KOPT-K1 (cell line): ENCODE results near the gene MSI2.

Experiments
- H3K27ac ChIP-seq: fragments of 200-600 bp; sonication (generic); 2 replicates; pipeline ENCODE4 v1.5.1; 2016; ENCODE audit warnings: antibody characterized with exemption, mild to moderate bottlenecking, low read depth, low read length; ENCODE audit not compliant: poor library complexity, severe bottlenecking
- H3K36me3 ChIP-seq: fragments of 200-600 bp; sonication (generic); 2 replicates; pipeline ENCODE4 v1.5.1; 2017; ENCODE audit warnings: antibody characterized with exemption, mild to moderate bottlenecking, low read length, moderate library complexity; ENCODE audit not compliant: insufficient read depth
- H3K9me3 ChIP-seq: fragments of 200-600 bp; sonication (generic); 2 replicates; pipeline ENCODE4 v1.5.1; 2017; ENCODE audit warnings: antibody characterized with exemption, low read length, mild to moderate bottlenecking; ENCODE audit not compliant: insufficient read depth, poor library complexity, severe bottlenecking

The MSI2 gene

GRCh38 chr17:57672971-57673370 lies 416.6 kb downstream of the MSI2 start:
- Histone ChIP-seq H3K36me3 (peaks cover 98% of the 10 kb centered on the region), H3K9me3 (no peaks in the 10 kb centered on the region), H3K27ac (peak overlapping the region; percentile 55)

- H3K27ac ChIP-seq: no peak overlapping the region
- no peaks in the 10 kb centered on the region for H3K9me3 ChIP-seq
- H3K36me3 ChIP-seq: peaks cover 98% of the 10 kb centered on the region
These were observed 418.6 kb downstream of the MSI2 start for GRCh38 chr17:57674894-57675293.

GRCh38 chr17:57675427-57676387 lies 419.4 kb downstream of the MSI2 start:
- H3K36me3 ChIP-seq: peaks cover 96% of the 10 kb centered on the region
- H3K27ac ChIP-seq: no peak overlapping the region
- H3K9me3 ChIP-seq: no peaks in the 10 kb centered on the region

GRCh38 chr17:57676543-57676942 lies 420.2 kb downstream of the MSI2 start:
- Histone ChIP-seq H3K36me3 (peaks cover 87% of the 10 kb centered on the region), H3K9me3 (no peaks in the 10 kb centered on the region), H3K27ac (no peak overlapping the region)

- no peak overlapping the region for H3K27ac ChIP-seq
- H3K36me3 ChIP-seq: peaks cover 80% of the 10 kb centered on the region
- no peaks in the 10 kb centered on the region for H3K9me3 ChIP-seq
These were observed 421.0 kb downstream of the MSI2 start for GRCh38 chr17:57677301-57677700.

- H3K9me3 ChIP-seq: no peaks in the 10 kb centered on the region
- H3K36me3 ChIP-seq: peaks cover 80% of the 10 kb centered on the region
- H3K27ac ChIP-seq: no peak overlapping the region
These were observed 421.5 kb downstream of the MSI2 start for GRCh38 chr17:57677858-57678257.

GRCh38 chr17:57678393-57678792 lies 422.1 kb downstream of the MSI2 start:
- H3K36me3 ChIP-seq: peaks cover 80% of the 10 kb centered on the region
- H3K9me3 ChIP-seq: no peaks in the 10 kb centered on the region
- no peak overlapping the region for H3K27ac ChIP-seq

GRCh38 chr17:57679356-57679755 lies 423.0 kb downstream of the MSI2 start:
- Histone ChIP-seq H3K36me3 (peaks cover 80% of the 10 kb centered on the region), H3K9me3 (no peaks in the 10 kb centered on the region), H3K27ac (no peak overlapping the region)

- Histone ChIP-seq H3K36me3 (peaks cover 79% of the 10 kb centered on the region), H3K9me3 (no peaks in the 10 kb centered on the region), H3K27ac (no peak overlapping the region)
These were observed 423.8 kb downstream of the MSI2 start for GRCh38 chr17:57679906-57680695.

- Histone ChIP-seq H3K9me3 (no peaks in the 10 kb centered on the region), H3K36me3 (peaks cover 59% of the 10 kb centered on the region), H3K27ac (no peak overlapping the region)
These were observed 426.4 kb downstream of the MSI2 start for GRCh38 chr17:57682701-57683100.

- no peak overlapping the region for H3K27ac ChIP-seq
- H3K9me3 ChIP-seq: no peaks in the 10 kb centered on the region
- H3K36me3 ChIP-seq: peaks cover 37% of the 10 kb centered on the region
These were observed 428.6 kb downstream of the MSI2 start for GRCh38 chr17:57684711-57685498.

- Histone ChIP-seq H3K27ac (no peak overlapping the region), H3K9me3 (no peaks in the 10 kb centered on the region), H3K36me3 (peaks cover 32% of the 10 kb centered on the region)
These were observed 429.3 kb downstream of the MSI2 start for GRCh38 chr17:57685499-57686132.

GRCh38 chr17:57687642-57688041 lies 431.3 kb downstream of the MSI2 start:
- Histone ChIP-seq H3K27ac (no peak overlapping the region), H3K36me3 (peaks cover 28% of the 10 kb centered on the region), H3K9me3 (peaks cover 9% of the 10 kb centered on the region)

- Histone ChIP-seq H3K9me3 (peaks cover 18% of the 10 kb centered on the region), H3K36me3 (peaks cover 13% of the 10 kb centered on the region; the same call in 1 of the 2 replicates), H3K27ac (no peak overlapping the region)
These were observed 432.9 kb downstream of the MSI2 start for GRCh38 chr17:57689254-57689653.
